Stimulated activated naive CD8-positive, alpha-beta T cell treated with anti-CD3 and anti-CD28 coated beads, Interleukin-15, Interleukin-2, amounts not matched to agents 100 U/mL and 50 U/mL, for 24 hours (primary cell): ENCODE results near the gene RNASEH2C.
"Not testable (repeated sequence)": the region's sequence is repeated elsewhere in the genome, so short reads cannot be mapped to it uniquely, and the experiment has no call there.

Source experiments
- ATAC-seq: fragments of 150-1000 bp; cut with Tn5 transposase; one replicate; pipeline ENCODE4 v1.10.0; 2021
- DNase-seq: peaks from one replicate; pipeline ENCODE4 v3.0.0; 2021

RNASEH2C gene

GRCh38 chr11:65683480-65683879 is 37.1 kb downstream of the RNASEH2C start:
- DNase-seq, ATAC-seq: not testable (repeated sequence)

GRCh38 chr11:65680192-65680743 is 40.3 kb downstream of the RNASEH2C start:
- DNase-seq (no peak), ATAC-seq (no peak)

- no peak for ATAC-seq
Observed at GRCh38 chr11:65672982-65673381, 47.6 kb downstream of the RNASEH2C start.

GRCh38 chr11:65672180-65672860 is 48.3 kb downstream of the RNASEH2C start:
- ATAC-seq (no peak), DNase-seq (no peak)

More at GRCh38 chr11:65672982-65673381, 47.6 kb downstream of the RNASEH2C start:
- no peak for DNase-seq
